Smooth muscle cell (in vitro differentiated cells): ENCODE results near the gene FLVCR1. TPM values are rescaled to one million over a fixed set of nuclear protein-coding genes. Genes with fewer than 3 reads are reported as not detected.

Source experiments
- DNase-seq: peaks from one replicate; lab custom pipeline; 2025; ENCODE audit not compliant: unreplicated experiment; lab: John Stamatoyannopoulos, UW
- H2AFZ ChIP-seq: fragments of 200-600 bp; sonication (generic); 2 replicates; pipeline ENCODE4 v1.6.0; 2016; ENCODE audit warnings: antibody characterized with exemption, low read depth, mild to moderate bottlenecking
- H3F3A ChIP-seq: fragments of 200-600 bp; sonication (generic); 2 replicates; pipeline ENCODE4 v1.6.0; 2017; ENCODE audit warnings: antibody characterized with exemption, low read depth
- H3K27ac ChIP-seq: fragments of 200-600 bp; sonication (generic); 2 replicates; pipeline ENCODE4 v1.5.1; 2016; ENCODE audit warnings: low read depth, mild to moderate bottlenecking
- H3K27me3 ChIP-seq: fragments of 200-600 bp; sonication (generic); 2 replicates; pipeline ENCODE4 v1.6.1; 2016; ENCODE audit warnings: low read depth, mild to moderate bottlenecking
- H3K36me3 ChIP-seq: fragments of 200-600 bp; sonication (generic); 2 replicates; pipeline ENCODE4 v1.5.1; 2016; ENCODE audit warnings: low read depth
- H3K4me1 ChIP-seq: fragments of 200-600 bp; sonication (generic); 2 replicates; pipeline ENCODE4 v1.5.1; 2016; ENCODE audit warnings: low read depth
- H3K4me2 ChIP-seq: fragments of 200-600 bp; sonication (generic); 2 replicates; pipeline ENCODE4 v1.6.0; 2016; ENCODE audit warnings: mild to moderate bottlenecking
- H3K4me3 ChIP-seq: fragments of 200-600 bp; sonication (generic); 2 replicates; pipeline ENCODE4 v1.5.1; 2016; ENCODE audit warnings: mild to moderate bottlenecking
- H3K79me2 ChIP-seq: fragments of 200-600 bp; sonication (generic); 2 replicates; pipeline ENCODE4 v1.6.0; 2016; ENCODE audit warnings: low read depth, mild to moderate bottlenecking
- H3K9ac ChIP-seq: fragments of 200-600 bp; sonication (generic); 2 replicates; pipeline ENCODE4 v1.6.0; 2016; ENCODE audit warnings: low read depth
- H3K9me3 ChIP-seq: fragments of 200-600 bp; sonication (generic); replicated peaks from 2 replicates; pipeline ENCODE4 v1.5.1; 2016; ENCODE audit warnings: low read depth
- H4K20me1 ChIP-seq: fragments of 200-600 bp; sonication (generic); 2 replicates; pipeline ENCODE4 v1.6.0; 2016; ENCODE audit warnings: low read depth
- CTCF ChIP-seq: fragments of 200-600 bp; sonication (generic); IDR thresholded peaks from 2 replicates; pipeline ENCODE4 v1.5.1; 2017; ENCODE audit warnings: borderline replicate concordance, mild to moderate bottlenecking, antibody characterized with exemption; ENCODE audit not compliant: insufficient read depth, poor library complexity, severe bottlenecking
- WGBS: methylation state at CpG from one replicate; pipeline ENCODE4 v1.1.7; 2016; ENCODE audit warnings: low lambda C conversion rate; 5-methylcytosine and 5-hydroxymethylcytosine counted together
- polyA plus RNA-seq: library from polyadenylated mRNA; unstranded; fragments of >200 nt; fragmentation: Nextera tagmentation; extraction: Ambion mirVana; gene quantifications from 2 replicates; pipeline ENCODE4 v1.2.1, GENCODE V29; 2016
- small RNA-seq: library from RNA; depleted of rRNA; stranded (forward); fragments of <200 nt; gene quantifications from one replicate; pipeline ENCODE3, GENCODE V24; 2014
- total RNA-seq: library from RNA; depleted of rRNA; stranded (reverse); fragments of >200 nt; gene quantifications from 2 replicates; pipeline ENCODE4 v1.2.3, GENCODE V29; 2014

FLVCR1 gene
- total and polyA plus RNA-seq, 2 experiments from 2014 or later, result 4.0 to 5.5 TPM

GRCh38 chr1:212945463-212946160 is 87.5 kb downstream of the FLVCR1 start:
- no peak for DNase-seq

GRCh38 chr1:212946872-212947271 is 88.8 kb downstream of the FLVCR1 start:
- no peak for TF ChIP-seq CTCF
- no peaks in the 10 kb centered on the region for H3K27me3 ChIP-seq
- no peak overlapping the region for H2AFZ ChIP-seq
- no peak overlapping the region for H3K4me3 ChIP-seq
- no peaks in the 10 kb centered on the region for H3K36me3 ChIP-seq
- no peaks in the 10 kb centered on the region for H4K20me1 ChIP-seq
- H3K27ac ChIP-seq, result no peak overlapping the region
- H3K9me3 ChIP-seq, result no peaks in the 10 kb centered on the region
- H3F3A ChIP-seq, result no peaks in the 10 kb centered on the region
- peaks cover 4% of the 10 kb centered on the region for H3K4me1 ChIP-seq
- DNase-seq, result no peak
- no peaks in the 10 kb centered on the region for H3K79me2 ChIP-seq
- H3K4me2 ChIP-seq, result no peak overlapping the region
- H3K9ac ChIP-seq, result no peak overlapping the region

More at GRCh38 chr1:212945463-212946160, 87.5 kb downstream of the FLVCR1 start:
- peaks cover under 1% of the 10 kb centered on the region for H3K9me3 ChIP-seq
- no peak overlapping the region for H2AFZ ChIP-seq
- H3K4me1 ChIP-seq, result peaks cover 4% of the 10 kb centered on the region
- no peak overlapping the region for H3K4me3 ChIP-seq
- 96% methylated on average over 4 of the region's 4 CpGs for WGBS
- H4K20me1 ChIP-seq, result no peaks in the 10 kb centered on the region
- no peaks in the 10 kb centered on the region for H3K27me3 ChIP-seq
- H3K27ac ChIP-seq, result no peak overlapping the region
- no peak overlapping the region for H3K4me2 ChIP-seq
- no peak overlapping the region for H3K9ac ChIP-seq
- no peaks in the 10 kb centered on the region for H3K36me3 ChIP-seq
- TF ChIP-seq CTCF, result no peak
- no peaks in the 10 kb centered on the region for H3F3A ChIP-seq
- H3K79me2 ChIP-seq, result no peaks in the 10 kb centered on the region

Small RNAs within 50 kb of the gene (small RNA-seq; reads per million reads assigned to genes)
- gene AC104333.1, result not detected
- gene AC104333.2, result not detected

Other genes starting within 250 kb of the FLVCR1 start
- 229 and 231 TPM in 2 replicates for gene ATF3, start 249.5 kb upstream of the FLVCR1 start, total RNA-seq
- 152 and 268 TPM in 2 replicates for gene ATF3, start 249.5 kb upstream of the FLVCR1 start, polyA plus RNA-seq
- 0.45 and 5.8 TPM in 2 replicates for gene BATF3, start 158.4 kb upstream of the FLVCR1 start, total RNA-seq
- gene BATF3, start 158.4 kb upstream of the FLVCR1 start, polyA plus RNA-seq, result 11.5 and 12.1 TPM in 2 replicates
- 34.5 and 37.3 TPM in 2 replicates for gene NSL1, start 66.5 kb upstream of the FLVCR1 start, total RNA-seq
- gene NSL1, start 66.5 kb upstream of the FLVCR1 start, polyA plus RNA-seq, result 28.5 and 30.9 TPM in 2 replicates
- 24.6 and 46.7 TPM in 2 replicates for gene TATDN3, start 66.4 kb upstream of the FLVCR1 start, total RNA-seq
- 13.0 and 14.3 TPM in 2 replicates for gene TATDN3, start 66.4 kb upstream of the FLVCR1 start, polyA plus RNA-seq
- gene SPATA45, start 10.6 kb upstream of the FLVCR1 start, total RNA-seq, result not detected in 2 replicates
- gene SPATA45, start 10.6 kb upstream of the FLVCR1 start, polyA plus RNA-seq, result 0.58 and 1.2 TPM in 2 replicates
- gene VASH2, start 92.3 kb downstream of the FLVCR1 start, total RNA-seq, result 8.9 and 16.0 TPM in 2 replicates
- gene VASH2, start 92.3 kb downstream of the FLVCR1 start, polyA plus RNA-seq, result 6.7 and 6.9 TPM in 2 replicates
- 29.7 and 34.7 TPM in 2 replicates for gene ANGEL2, start 157.6 kb downstream of the FLVCR1 start, total RNA-seq
- gene ANGEL2, start 157.6 kb downstream of the FLVCR1 start, polyA plus RNA-seq, result 13.1 and 14.9 TPM in 2 replicates
- 30.8 and 35.9 TPM in 2 replicates for gene RPS6KC1, start 193.0 kb downstream of the FLVCR1 start, total RNA-seq
- 17.6 and 18.7 TPM in 2 replicates for gene RPS6KC1, start 193.0 kb downstream of the FLVCR1 start, polyA plus RNA-seq